NCI-H748 (cell line): ENCODE data around the gene MAP3K2.
"Not testable (repeated sequence)": the region's sequence is repeated elsewhere in the genome, so short reads cannot be mapped to it uniquely, and the experiment has no call there.

Experiments used
- DNase-seq: peaks from one replicate; lab custom pipeline; 2025; ENCODE audit not compliant: unreplicated experiment; lab: John Stamatoyannopoulos, UW

MAP3K2 gene

DNA sequence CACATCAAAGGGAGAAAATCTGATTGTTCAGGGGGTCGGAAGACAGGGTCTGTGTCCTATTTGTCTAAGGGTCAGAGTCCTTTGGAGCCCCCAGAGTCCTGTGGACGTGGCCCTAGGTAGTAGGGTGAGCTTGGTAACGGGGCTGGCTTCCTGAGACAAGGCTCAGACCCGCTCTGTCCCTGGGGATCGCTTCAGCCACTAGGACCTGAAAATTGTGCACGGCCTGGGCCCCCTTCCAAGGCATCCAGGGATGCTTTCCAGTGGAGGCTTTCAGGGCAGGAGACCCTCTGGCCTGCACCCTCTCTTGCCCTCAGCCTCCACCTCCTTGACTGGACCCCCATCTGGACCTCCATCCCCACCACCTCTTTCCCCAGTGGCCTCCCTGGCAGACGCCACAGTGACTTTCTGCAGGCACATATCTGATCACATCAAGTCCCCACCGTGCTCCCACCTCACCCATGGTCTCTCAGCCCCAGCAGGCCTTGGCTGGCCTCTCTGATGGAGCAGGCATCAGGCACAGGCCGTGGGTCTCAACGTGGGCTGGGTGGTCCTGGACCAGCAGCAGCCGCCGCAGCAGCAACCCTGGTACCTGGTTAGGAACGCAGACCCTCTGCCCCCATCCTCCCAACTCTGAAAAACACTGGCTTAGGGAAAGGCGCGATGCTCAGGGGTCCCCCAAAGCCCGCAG is 34.2 kb upstream of the MAP3K2 start:
- DNase-seq = no peak

DNA sequence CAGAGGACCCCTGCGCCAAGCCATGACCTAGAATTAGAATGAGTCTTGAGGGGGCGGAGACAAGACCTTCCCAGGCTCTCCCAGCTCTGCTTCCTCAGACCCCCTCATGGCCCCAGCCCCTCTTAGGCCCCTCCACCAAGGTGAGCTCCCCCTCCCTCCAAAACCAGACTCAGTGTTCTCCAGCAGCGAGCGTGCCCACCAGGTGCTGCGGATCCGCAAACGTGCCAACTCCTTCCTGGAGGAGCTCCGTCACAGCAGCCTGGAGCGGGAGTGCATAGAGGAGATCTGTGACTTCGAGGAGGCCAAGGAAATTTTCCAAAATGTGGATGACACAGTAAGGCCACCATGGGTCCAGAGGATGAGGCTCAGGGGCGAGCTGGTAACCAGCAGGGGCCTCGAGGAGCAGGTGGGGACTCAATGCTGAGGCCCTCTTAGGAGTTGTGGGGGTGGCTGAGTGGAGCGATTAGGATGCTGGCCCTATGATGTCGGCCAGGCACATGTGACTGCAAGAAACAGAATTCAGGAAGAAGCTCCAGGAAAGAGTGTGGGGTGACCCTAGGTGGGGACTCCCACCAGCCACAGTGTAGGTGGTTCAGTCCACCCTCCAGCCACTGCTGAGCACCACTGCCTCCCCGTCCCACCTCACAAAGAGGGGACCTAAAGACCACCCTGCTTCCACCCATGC is 33.5 kb upstream of the MAP3K2 start:
- no peak for DNase-seq

DNA sequence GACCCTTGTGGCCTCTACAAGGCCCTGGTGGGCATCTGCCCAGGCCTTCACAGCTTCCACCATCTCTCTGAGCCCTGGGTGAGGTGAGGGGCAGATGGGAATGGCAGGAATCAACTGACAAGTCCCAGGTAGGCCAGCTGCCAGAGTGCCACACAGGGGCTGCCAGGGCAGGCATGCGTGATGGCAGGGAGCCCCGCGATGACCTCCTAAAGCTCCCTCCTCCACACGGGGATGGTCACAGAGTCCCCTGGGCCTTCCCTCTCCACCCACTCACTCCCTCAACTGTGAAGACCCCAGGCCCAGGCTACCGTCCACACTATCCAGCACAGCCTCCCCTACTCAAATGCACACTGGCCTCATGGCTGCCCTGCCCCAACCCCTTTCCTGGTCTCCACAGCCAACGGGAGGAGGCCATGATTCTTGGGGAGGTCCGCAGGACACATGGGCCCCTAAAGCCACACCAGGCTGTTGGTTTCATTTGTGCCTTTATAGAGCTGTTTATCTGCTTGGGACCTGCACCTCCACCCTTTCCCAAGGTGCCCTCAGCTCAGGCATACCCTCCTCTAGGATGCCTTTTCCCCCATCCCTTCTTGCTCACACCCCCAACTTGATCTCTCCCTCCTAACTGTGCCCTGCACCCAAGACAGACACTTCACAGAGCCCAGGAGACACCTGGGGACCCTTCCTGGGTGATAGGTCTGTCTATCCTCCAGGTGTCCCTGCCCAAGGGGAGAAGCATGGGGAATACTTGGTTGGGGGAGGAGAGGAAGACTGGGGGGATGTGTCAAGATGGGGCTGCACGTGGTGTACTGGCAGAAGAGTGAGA is 32.5 kb upstream of the MAP3K2 start:
- DNase-seq = no peak

DNA sequence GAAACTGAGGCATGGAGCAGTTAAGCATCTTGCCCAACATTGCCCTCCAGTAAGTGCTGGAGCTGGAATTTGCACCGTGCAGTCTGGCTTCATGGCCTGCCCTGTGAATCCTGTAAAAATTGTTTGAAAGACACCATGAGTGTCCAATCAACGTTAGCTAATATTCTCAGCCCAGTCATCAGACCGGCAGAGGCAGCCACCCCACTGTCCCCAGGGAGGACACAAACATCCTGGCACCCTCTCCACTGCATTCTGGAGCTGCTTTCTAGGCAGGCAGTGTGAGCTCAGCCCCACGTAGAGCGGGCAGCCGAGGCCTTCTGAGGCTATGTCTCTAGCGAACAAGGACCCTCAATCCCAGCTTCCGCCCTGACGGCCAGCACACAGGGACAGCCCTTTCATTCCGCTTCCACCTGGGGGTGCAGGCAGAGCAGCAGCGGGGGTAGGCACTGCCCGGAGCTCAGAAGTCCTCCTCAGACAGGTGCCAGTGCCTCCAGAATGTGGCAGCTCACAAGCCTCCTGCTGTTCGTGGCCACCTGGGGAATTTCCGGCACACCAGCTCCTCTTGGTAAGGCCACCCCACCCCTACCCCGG is 31.8 kb upstream of the MAP3K2 start:
- no peak for DNase-seq

DNA sequence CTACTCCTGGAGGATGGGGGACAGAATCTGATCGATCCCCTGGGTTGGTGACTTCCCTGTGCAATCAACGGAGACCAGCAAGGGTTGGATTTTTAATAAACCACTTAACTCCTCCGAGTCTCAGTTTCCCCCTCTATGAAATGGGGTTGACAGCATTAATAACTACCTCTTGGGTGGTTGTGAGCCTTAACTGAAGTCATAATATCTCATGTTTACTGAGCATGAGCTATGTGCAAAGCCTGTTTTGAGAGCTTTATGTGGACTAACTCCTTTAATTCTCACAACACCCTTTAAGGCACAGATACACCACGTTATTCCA is 31.3 kb upstream of the MAP3K2 start:
- DNase-seq = no peak

DNA sequence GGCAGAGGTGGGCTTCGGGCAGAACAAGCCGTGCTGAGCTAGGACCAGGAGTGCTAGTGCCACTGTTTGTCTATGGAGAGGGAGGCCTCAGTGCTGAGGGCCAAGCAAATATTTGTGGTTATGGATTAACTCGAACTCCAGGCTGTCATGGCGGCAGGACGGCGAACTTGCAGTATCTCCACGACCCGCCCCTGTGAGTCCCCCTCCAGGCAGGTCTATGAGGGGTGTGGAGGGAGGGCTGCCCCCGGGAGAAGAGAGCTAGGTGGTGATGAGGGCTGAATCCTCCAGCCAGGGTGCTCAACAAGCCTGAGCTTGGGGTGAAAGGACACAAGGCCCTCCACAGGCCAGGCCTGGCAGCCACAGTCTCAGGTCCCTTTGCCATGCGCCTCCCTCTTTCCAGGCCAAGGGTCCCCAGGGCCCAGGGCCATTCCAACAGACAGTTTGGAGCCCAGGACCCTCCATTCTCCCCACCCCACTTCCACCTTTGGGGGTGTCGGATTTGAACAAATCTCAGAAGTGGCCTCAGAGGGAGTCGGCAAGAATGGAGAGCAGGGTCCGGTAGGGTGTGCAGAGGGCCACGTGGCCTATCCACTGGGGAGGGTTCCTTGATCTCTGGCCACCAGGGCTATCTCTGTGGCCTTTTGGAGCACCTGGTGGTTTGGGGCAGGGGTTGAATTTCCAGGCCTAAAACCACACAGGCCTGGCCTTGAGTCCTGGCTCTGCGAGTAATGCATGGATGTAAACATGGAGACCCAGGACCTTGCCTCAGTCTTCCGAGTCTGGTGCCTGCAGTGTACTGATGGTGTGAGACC is 30.7 kb upstream of the MAP3K2 start, which contains the start of gene PROC:
Gene PROC, plus strand, starts transcription at position 128 of the 812 bp plus-strand sequence. CDS start 1,516 bp downstream, outside the sequence.
- DNase-seq = no peak

DNA sequence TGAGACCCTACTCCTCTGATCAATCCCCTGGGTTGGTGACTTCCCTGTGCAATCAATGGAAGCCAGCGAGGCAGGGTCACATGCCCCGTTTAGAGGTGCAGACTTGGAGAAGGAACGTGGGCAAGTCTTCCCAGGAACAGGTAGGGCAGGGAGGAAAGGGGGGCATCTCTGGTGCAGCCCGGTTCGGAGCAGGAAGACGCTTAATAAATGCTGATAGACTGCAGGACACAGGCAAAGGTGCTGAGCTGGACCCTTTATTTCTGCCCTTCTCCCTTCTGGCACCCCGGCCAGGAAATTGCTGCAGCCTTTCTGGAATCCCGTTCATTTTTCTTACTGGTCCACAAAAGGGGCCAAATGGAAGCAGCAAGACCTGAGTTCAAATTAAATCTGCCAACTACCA is 29.6 kb upstream of the MAP3K2 start:
- DNase-seq = no peak

DNA sequence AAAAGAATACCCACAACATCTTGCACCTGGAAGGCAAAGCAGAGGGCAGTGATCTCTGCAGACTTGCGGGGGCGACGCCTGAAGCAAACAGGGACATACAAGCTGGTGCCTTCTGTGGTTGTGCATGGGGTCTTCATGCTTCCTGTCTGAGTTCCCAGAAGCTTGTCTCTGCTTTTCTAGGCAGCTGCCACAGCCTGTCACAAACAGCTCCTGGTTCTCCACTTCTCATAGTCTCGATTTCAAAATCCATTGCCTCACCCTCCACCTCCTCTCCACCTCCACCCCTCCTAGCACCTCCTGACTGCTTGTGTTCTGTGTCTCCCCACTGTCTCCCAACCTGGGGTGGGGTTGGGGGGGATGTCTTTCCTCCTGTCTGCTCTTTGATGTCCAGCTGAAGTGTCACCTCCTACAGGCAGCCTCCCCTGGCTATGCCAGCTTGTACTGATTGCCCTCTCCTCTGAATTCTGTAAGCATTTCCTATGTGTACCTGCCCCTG is 28.8 kb upstream of the MAP3K2 start:
- no peak for DNase-seq

DNA sequence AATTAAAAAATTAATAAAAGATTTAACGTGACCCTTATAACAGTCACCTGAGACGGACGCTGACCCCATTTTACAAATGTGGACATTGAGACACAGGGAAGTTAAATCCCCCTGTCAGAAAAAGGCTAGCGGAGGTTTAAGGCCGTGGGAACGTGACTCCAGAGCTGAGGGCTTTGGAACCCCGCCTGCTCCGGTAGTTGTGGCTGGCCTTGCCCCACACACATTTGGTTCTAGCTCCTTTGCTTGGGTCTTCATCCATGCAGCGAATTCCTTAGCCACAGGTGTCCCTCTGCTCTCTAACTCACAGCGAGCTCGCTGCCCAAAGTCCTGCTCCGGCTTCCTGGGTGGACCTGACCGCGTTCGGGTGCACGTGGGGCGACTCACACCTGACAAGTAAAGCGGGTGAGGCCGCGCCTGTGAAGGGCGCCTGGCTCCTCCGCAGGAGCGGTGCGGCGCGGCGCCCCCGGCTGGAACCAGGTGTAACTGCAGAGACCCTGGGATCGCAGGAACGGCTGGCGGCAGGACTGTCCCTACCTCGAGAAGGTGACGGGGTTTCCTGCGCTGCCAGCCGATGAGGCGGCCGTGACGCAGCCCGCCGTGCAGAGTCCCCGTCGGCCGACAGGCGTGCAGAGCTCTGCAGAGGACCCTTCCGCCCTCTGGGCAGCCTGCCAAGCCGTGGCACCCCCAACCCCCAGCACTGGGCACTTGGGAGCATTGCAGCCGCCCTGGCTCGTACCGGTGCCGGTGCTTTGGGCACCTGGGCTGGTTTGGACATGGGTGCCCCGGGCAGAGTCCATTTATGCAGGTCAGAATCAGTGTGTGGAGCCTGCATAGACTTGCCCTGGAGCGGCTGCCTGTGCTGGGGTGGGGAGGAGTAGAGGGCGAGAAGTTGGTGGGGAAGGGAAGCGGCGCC is 28.1 kb upstream of the MAP3K2 start:
- peak; percentile 68 for DNase-seq

DNA sequence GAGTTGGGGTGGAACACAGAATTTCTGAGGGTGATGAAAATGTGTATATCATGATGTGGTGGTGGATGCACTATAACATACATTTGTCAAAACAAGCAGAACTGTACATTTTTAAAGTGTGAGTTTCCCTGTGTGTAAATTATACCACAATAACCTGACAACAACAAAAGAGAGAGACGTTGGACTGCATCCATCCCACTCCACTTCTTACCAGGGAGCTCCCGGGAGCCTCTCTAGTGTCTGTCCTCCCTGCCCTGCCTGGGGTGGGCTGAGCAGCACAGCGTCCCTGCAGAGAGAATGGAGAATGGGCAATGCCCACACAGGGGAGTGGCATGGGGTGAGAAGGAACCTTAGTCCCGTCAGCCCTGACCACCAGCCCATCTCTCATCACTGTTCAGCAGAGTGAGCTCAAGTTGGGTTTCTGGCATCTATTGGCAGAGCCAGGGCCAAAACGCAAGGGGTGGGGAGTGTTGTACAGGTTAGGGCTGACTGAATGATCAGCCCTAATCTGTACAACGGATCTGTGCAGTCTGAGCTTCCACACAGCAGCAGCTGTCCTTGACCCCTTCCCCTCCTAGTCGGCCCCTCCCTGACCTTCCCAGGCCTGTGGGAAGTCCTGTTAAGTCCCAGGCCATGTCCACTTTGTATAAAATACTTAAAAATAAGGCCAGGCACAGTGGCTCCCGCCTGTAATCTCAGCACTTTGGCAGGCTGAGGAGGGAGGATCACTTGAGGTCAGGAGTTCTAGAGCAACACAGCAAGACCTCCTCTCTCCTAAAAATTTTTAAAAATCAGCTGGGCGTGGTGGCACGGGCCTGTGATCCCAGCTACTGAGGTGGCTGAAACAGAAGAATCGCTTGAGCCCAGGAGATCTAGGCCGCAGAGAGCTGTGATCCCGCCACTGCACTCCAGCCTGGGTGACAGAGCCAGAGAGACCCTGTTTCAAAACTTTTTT is 27.1 kb upstream of the MAP3K2 start:
- no peak for DNase-seq

DNA sequence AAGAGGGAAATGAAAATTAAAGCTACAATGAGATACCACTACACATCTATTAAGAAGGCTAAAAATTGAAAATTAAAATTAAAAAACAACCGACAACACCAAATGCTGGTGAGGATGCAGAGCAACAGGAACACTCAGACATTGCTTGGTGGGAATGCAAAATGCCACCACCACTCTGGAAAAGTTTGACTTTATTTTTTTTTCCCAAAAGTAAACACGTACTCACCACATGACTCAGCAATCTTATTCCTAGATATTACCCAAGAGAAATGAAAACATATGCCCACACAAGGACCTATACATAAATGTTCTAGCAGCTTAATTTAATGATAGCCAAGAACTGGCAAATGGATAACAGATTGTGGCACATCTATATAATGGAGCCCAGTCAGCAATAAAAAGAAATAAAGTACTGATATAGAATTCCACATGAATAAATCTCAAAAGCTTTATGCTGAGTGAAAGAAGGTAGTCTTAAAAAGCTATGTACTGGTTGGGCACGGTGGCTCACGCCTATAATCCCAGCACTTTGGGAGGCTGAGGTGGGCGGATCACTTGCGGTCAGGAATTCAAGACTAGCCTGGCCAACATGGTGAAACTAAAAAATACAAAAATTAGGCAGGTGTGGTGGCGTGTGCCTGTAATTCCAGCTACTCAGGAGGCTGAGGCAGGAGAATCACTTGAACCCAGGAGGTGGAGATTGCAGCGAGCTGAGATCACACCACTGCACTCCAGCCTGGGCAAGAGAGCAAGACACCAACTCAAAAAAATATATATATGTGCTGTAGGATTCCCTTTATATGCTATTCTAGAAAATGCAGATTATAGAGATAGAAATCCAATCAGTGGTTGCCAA is 26.2 kb upstream of the MAP3K2 start:
- DNase-seq = no peak

DNA sequence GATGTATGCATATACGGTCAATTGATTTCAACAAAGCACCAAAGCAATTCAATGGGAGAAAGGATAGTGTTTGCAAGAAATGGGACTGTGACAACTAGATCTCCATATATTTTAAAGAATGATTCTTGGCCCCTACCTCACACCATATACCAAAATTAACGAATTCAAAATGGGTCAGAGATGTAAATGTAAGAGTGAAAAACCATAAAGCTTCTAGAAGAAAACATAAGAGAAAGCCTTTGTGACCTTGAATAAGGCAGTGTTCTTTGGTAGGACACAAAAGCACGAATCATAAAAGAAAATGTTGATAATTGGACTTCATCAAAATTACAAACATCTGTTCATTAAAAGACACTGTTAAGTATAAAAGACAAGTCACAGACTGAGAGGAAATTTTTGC is 25.4 kb upstream of the MAP3K2 start:
- DNase-seq = no peak

DNA sequence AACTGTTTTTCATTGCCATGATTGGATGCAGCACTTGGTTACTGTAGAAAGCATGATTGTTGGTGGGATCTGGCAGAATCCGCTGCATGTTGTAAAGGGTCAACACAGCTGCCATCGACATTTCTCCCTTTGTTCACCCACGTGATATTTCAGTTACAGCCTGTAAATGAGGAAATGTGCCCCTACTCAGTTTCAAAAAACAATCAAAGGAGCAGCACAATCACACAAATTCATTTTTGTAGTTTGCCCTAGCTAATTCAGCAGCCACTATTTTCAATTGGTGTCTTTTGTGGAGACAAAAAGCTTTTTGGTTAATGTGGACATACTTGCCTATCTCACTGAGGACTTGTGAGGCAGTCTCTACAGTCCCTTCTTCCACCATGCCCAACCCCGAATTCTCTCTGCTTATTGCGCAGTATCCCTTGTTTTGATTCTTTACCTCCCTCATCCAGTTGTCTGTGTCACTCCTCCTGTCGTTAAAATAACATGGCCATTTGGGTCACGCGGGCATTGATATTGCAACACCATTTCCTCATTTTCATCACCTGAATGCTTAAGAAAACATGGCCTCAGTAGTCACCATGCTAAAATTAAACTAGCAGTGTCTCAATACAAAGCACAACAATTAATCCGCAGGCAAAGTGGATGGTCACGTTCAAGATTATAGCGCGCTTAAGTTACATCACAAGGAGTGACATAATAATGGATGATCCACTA is 24.0 kb upstream of the MAP3K2 start:
- DNase-seq = peak; percentile 15

DNA sequence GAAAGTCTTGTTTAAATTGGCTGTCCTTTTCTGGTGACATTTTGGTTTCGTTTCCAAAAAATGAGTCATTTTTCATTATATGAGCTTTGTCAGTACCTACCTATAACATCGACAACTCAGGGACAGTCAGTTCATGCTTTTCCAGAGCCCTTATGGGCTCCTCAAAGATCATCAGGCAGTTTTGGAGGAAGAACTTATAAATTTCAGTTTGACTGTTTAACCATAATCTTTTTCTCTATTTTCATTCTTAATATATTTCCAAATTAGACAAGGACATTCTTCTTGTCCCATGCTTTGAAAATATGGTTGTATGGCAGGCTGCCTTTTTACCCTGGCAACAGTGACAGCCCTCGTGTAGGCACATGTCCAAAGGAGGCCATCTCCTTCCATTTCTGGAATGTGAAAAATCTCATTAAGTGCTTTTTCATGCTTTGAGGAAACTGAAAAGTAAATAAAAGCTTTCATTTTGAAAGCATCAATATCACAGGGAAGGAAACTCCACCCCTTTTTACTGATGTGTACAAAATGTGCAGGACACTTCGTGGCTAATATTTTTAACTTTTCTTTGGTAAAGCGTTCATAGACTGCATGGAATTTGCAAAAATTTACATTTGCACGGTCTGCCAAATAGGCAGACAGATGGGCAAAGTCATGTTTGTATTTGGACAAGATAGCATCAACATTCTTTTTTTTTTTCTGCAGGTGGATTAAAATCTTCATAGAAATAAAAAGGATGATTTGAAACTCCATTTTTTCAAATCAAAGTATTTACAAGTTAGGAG is 23.3 kb upstream of the MAP3K2 start:
- no peak for DNase-seq

DNA sequence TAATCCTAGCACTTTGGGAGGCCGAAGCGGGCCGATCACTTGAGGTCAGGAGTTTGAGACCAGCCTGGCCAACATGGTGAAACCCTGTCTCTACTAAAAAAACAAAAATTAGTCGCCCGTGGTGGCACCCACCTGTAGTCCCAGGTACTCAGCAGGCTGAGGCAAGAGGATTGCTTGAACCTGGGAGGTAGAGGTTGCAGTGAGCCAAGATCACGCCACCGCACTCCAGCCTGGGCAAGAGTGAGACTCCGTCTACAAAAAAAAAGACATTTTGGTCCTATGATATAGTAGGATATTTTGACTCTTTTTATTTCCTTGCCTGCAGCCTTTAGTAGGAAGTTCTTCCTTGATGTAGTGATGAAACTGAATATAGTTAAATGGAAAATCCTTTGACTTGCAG is 21.9 kb upstream of the MAP3K2 start:
- not testable (repeated sequence) for DNase-seq

DNA sequence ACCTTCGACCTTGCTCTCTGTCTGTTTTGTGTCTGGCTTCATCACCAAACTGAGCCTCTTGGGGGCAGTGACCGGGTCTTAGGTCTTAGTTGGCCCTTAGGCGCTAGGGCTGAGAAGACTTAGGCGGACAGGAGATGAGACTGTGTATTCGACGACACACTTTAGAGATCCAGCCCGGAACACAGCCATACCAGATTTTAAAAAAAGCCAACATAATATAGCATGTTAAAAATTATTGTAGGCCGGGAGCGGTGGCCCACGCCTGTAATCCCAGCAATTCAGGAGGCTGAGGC is 21.0 kb upstream of the MAP3K2 start:
- DNase-seq = no peak
